ENCODE measurements around the gene TNFAIP1.

Gene TNFAIP1

GRCh38 chr17:28295677-28296578 is 39.6 kb upstream of the TNFAIP1 start:
- no peak for DNase-seq (ENCODE audit: low read depth)
- H3K4me3 ChIP-seq (ENCODE audit: low read depth, low read length): no peak overlapping the region
- in situ Hi-C loops (cut with HindIII; ENCODE audit: low sequenced_read_pairs): no loop called here
- TF ChIP-seq CTCF (IDR thresholded peaks at IDR 0.05; ENCODE audit: low read depth, low read length, missing control alignments): no peak

DNA sequence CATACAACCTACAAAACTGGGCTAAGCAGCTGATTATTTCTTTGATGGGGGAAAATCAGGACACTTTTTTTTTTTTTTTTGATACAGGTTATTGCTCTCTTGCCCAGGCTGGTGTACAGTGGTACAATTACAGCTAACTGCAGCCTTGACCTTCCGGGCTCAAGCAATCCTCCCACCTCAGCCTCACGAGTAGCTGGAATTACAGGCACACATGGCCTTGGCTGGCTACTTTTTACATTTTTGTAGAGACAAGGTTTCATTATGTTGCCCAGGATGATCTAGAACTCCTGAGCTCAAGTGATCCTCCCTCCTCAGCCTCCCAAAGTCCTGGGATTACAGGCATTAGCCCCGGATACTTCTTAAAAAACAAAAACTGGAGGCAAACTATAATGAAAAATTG is 37.1 kb upstream of the TNFAIP1 start:
- H3K4me3 ChIP-seq (ENCODE audit: low read depth, low read length): no peak overlapping the region
- no peak for TF ChIP-seq CTCF (IDR thresholded peaks at IDR 0.05; ENCODE audit: low read depth, low read length, missing control alignments)
- in situ Hi-C loops (cut with HindIII; ENCODE audit: low sequenced_read_pairs): no loop called here
- no peak for DNase-seq (ENCODE audit: low read depth)

DNA sequence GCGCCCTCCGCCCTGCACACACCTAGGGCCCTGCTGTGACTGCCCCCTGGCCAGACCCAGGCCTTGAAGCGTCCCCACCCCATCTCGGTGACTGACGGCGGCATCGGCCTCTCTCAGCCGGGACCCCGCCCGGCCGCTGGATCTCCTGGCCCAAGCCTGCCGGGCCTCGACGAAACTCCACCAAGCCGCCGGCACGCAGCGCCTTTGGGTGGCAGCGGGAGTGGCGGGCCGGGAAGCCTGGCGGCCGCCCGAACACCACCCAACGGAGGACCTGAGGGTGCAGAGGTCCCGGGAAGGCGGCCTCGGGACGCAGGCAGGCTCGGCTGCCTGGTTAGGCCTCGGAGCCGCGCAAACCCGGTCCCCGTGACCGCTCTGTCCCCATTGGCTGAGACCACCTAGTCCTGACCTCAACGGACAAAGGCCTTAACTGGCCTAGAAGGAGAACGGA is 28.6 kb upstream of the TNFAIP1 start:
- DNase-seq (ENCODE audit: low read depth): no peak
- in situ Hi-C loops (cut with HindIII; ENCODE audit: low sequenced_read_pairs): no loop called here
- no peak for TF ChIP-seq CTCF (IDR thresholded peaks at IDR 0.05; ENCODE audit: low read depth, low read length, missing control alignments)

GRCh38 chr17:28313841-28314240 is 21.7 kb upstream of the TNFAIP1 start:
- TF ChIP-seq CTCF (IDR thresholded peaks at IDR 0.05; ENCODE audit: low read depth, low read length, missing control alignments): no peak
- no peak overlapping the region for H3K4me3 ChIP-seq (ENCODE audit: low read depth, low read length)
- no peak for DNase-seq (ENCODE audit: low read depth)
- in situ Hi-C loops (cut with HindIII; ENCODE audit: low sequenced_read_pairs): no loop called here

More for the DNA sequence above, 28.6 kb upstream of the TNFAIP1 start:
- no peak overlapping the region for H3K4me3 ChIP-seq (ENCODE audit: low read depth, low read length)

- TF ChIP-seq CTCF (IDR thresholded peaks at IDR 0.05; ENCODE audit: low read depth, low read length, missing control alignments): no peak
- DNase-seq (ENCODE audit: low read depth): no peak
- in situ Hi-C loops (cut with HindIII; ENCODE audit: low sequenced_read_pairs): no loop called here
- no peak overlapping the region for H3K4me3 ChIP-seq (ENCODE audit: low read depth, low read length)
Observed at GRCh38 chr17:28315846-28316705, 19.5 kb upstream of the TNFAIP1 start.

GRCh38 chr17:28317099-28317965 is 18.2 kb upstream of the TNFAIP1 start:
- TF ChIP-seq CTCF (IDR thresholded peaks at IDR 0.05; ENCODE audit: low read depth, low read length, missing control alignments): no peak
- H3K4me3 ChIP-seq (ENCODE audit: low read depth, low read length): no peak overlapping the region
- in situ Hi-C loops (cut with HindIII; ENCODE audit: low sequenced_read_pairs): no loop called here
- no peak for DNase-seq (ENCODE audit: low read depth)

Data from astrocyte of the cerebellum (primary cell).